Fibroblast of skin of left biceps (primary cell): ENCODE data around the gene CNN3.

ENCODE experiments used
- DNase-seq, 2 experiments: peaks; one replicate each; pipeline ENCODE4 v3.0.0-alpha.2; 2013; ENCODE audit warnings: low read depth in 2 of 2

CNN3 gene

DNA sequence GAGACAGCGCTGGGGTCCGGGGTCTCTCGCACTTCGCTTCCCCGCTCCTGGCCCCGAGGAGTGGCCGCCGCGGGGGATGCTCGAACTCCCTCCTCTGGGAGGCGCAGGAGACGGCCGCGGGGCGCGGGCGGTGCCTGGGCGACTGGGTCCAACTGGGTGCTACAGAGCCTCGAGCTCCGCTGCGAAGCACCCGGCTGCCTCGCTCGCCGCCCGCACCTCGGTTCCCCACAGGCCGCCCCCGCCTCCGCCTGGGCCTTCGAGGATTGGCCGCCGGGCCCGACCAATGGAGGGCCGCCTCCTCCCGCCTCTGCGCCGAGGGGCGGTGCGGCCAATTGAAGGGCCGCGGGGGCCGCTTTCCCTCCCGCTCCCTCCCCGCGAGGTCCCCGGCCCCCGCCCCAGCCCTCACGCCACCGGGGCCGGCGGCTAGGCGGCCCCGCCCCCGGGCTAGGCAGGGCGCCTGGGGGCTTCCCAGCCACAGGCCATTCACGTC is at the start of gene CNN3:
Gene CNN3, minus strand, starts transcription at position 196 of the 490 bp plus-strand sequence. CDS start 216 bp downstream, outside the sequence.
- peak; percentile 77 to 80 for DNase-seq

DNA sequence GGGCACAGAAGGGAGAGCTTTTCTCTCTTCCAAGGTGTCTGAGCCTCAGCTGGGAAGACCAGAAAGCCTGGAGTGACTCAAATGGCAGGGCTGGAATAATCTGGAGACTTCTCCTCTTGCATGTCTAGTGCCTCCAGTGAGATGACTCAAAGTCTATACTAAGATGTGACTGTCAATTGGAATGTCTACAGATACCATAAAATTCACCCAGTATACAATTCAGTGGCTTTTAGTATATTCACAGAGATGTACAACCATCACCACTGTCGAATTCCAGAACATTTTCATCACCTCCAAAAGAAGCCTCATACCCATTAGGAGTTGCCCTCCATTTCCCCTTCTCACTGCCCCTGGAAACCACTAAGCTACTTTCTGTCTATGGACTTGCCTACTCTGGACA is 47.9 kb upstream of the CNN3 start:
- DNase-seq: peak; percentile 59 to 62

DNA sequence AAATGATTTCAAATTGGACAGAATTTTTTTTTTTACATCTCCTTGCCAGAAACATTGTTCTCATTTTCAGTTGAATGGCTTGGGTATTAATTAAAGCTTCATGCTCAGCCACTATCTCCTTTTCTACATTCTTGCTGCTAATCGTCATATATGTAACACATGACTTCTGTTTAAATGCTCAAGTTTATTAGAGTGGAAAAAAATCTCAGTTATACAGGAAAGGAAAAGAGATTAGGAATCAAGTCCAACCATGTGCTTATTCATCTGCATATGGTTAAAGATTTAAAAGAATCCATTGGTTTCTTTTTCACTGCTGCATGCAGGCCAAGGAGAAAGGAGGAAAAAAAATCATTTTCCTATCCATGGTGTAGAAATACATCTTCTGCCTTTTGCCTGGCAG is 47.3 kb upstream of the CNN3 start:
- DNase-seq: peak; percentile 78 to 80

DNA sequence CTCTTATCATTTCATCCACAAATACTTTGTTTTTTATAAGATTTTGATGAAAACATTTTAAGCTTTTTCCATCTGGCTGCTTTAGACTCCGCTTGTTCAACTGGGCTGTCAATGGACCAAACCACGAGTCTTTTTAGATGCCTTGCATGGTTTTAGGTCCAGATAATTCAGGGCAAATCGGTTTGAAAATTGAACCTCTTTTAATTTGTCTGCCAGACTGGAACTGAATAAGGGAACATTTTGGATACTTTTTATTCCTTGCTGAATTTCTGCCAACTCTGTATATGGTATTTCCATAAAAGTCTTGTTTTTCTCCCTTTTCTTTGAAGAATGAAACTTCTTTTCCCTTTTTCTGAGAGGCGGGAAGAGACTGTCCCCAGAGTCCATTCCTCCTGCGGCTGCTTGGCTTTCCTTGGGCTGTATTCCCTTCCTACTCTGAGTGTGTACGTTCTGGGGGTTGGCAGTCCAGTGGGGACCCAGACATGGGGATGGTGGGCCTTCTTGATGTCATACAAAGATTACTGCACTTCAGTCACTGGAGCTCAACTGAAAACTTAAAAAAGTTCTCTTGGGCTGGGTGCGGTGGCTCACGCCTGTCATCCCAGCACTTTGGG is 46.5 kb upstream of the CNN3 start:
- no peak for DNase-seq

DNA sequence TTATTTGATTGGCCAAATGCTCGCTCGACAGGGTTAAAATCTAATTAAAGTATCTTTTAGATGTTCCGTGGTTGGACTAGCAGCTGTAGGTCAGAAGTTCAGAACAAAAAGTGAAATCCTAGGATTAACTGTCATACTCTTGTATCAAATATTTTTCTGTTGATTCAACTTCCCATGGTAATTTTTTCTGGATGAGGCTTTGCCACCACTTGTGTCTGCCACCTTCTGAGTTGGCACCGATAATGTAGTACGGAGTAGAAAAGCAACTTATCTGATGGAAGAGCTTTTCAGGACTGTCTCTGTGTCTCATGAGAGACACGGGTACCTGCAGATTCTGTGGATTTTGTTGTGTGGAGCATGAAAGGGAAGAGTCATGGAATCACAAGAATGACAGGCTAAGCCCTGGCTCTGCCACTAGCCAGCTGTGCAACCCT is 44.6 kb upstream of the CNN3 start:
- no peak for DNase-seq

DNA sequence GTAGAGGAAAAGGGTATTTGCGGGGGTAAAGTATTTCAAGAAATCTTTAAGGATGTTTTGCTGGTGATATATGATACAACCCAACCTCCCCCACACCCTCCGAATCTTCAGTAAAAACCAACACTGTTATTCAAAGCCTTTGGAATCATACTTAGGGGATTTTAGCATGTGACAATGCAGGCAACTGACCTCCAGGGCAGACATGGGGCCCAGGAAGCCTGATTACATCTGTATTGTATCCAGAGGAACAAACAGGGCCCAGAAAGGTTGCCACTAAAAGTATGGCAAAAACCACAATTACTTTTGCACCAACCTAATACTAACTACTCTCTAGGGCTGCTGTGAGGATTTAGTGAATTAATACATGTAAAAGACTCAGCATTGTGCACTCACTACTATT is 43.9 kb upstream of the CNN3 start:
- no peak for DNase-seq

DNA sequence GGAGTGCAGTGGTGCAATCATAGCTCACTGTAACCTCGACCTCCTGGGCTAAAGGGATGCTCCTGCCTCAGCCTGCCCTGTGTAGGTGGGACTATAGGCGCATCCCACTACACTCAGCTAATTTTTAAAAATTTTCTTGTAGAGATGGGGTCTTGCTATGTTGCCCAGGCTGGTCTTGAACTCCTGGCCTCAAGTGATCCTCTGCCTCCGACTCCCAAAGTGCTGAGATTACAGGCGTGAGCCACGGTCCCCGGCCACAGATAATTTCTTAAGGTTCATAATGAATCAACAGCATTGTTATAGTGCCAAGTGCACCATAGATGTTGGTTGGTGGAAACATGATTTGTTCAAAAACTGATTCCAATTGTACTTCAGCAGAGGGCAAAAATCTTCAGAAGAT is 42.2 kb upstream of the CNN3 start:
- no peak for DNase-seq

DNA sequence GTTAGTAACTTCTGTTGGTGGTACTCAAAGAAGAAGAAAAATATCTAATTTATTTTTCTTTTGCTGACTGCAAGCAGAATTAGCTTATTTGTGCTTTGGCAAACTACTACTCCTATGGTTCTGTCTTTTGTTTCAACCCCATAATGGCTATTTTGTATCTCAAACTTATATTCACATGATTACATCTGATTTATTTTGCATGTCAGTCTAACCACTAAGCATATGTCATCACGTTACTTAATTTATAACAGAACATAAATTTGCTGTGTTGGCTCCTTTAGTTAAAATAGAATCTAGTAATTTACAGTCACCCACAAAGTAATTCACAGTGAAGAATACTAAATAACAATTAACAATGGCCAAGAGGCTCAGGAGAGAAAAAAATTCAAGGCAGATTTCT is 39.1 kb upstream of the CNN3 start:
- DNase-seq: no peak

DNA sequence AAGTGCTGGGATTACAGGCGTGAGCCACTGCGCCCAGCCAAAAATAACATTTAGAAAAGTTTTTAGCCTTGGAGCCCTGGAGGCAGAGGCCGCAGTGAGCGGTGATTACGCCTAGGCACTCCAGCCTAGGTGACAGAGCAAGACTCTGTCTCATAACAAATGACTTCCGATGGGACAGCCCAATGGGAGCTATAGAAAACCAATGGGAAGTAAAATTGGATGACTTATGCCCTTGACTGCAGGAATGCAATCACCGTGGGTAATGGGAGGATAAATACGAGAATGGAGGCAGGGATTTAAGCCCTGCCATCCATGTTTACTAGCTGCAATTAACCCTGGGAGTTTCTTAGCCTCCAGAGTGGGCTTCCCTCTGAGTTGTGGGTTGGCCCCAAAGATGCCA is 37.0 kb upstream of the CNN3 start:
- no peak for DNase-seq

DNA sequence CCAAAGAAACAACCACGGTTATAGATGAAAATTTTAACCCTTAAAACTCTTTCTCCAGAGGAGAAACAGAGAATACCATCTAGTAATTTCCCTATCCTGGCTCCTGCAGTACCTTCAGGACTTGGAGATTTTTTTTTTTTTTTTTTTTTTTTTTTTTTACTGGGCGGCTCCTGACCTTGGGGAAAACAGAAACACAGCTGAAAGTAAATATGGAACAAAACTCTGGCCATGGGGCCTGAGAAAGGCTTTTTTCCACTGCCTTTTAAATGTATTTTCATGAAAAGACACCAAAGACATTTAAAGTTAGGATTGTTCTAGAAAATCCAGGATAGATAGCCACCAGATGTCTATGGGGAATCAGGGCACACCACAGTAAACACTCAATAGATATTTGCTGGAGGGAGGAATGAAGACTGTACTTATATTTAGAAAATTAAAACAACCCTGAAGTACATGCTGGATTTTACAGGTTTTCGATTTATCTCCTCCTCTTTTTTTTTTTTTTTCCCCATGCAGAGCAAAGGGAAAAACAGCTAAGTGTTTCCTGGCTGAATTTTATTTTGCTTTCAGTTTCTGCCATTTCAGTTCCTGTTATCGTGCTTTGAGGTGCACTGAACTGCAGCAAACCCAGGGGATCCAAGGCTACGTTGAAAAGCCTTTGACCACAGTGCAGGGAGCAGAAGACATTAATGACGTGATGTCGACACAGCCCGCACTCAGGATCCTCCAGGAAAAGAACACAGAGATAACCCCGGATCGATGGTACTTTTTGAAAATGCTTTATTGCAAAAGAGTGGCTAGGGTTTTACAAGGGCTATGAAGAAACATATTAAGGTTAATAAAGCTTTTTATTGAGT is 35.7 kb upstream of the CNN3 start:
- no peak for DNase-seq

DNA sequence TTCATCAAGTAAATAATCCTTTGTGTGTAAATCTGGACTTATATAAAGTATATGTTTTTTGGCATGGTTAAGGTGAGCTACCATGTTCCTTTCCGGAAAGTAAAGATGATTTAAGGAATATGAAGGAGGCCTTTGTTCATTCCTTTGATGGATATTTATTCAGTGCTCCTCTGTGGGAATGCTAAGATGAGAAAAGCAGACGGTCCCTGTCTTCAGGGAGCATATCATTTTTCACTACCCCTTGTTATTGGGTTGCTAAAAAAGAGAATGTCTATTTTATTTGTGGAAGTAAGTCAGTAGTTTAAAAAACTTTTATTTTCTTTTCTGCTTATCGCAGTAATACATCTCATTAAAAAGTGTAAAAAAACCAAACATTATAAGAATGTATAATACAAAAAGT is 35.1 kb upstream of the CNN3 start:
- DNase-seq: no peak

DNA sequence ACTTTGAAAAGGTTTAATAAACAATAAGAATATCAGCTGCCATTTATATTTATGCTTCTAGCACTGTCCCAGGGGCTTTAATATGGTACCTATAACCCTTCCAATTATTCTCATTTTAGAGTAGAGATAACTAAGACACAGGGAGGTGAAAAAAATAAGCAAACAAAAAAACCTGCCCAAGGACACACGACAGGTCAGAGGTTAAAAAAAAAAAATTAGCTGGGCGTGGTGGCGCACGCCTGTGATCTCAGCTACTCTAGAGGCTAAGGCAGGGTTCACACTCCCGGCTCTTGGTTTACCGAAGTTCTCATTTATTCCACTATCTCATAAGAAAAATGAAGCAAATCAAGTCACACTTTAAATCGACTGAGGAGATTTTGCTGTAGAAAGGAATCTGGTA is 34.7 kb upstream of the CNN3 start:
- no peak for DNase-seq

DNA sequence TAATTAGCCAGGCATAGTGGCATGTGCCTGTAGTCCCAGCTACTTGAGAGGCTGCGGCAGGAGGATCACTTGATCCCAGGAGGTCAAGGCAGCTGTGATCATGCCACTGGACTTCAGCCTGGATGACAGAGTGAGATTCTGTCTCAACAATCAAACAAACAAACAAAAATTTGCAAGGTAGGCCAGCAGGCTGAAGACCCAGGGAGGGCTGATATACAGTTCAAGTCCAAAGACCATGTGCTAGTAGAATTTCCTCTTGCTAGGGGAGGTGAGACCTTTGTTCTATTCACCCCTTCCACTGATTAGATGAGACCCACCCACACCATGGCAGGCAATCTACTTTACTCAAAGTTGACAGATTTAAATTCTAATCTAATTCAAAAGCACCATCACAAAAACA is 31.2 kb upstream of the CNN3 start:
- no peak for DNase-seq

DNA sequence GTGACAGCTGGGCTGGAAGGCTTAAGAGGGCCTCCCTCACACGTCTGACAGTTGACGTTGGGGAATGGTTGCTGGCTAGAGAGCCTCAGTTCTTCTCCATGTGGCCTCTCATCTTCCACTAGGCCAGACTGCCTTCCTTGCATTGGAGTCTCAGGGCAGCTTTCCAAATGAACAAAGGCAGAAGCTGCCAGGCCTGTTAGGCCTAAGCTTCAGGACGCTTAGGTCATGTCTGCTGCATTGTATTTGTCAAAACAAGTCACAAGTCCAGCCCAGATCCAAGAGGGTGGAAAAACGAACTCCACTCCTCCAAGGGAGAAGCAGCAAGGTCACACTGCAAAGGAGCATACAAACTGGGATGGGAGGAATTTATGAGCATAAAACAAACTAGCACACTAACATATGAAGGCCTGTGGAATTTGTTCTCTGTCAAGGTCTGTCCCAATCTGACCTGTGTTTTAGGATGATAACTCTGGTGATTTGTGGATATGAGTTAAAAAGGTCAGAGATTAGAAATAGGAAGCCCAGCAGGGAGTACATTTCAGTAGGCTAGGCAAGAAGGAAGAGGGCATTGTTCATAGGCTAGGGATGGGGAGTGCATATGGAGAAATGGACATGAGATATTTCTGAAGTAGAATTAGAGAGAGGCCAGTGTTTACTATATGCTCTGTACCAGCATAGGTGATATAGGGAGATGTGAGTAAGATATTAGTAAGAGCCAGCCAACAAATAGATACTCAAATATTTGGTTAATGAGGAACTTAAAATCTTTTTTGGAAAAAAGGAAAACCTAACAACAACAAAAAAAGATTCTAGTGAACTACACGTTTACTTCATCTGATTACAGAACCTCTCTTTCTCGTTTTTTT is 29.1 kb upstream of the CNN3 start:
- no peak for DNase-seq

DNA sequence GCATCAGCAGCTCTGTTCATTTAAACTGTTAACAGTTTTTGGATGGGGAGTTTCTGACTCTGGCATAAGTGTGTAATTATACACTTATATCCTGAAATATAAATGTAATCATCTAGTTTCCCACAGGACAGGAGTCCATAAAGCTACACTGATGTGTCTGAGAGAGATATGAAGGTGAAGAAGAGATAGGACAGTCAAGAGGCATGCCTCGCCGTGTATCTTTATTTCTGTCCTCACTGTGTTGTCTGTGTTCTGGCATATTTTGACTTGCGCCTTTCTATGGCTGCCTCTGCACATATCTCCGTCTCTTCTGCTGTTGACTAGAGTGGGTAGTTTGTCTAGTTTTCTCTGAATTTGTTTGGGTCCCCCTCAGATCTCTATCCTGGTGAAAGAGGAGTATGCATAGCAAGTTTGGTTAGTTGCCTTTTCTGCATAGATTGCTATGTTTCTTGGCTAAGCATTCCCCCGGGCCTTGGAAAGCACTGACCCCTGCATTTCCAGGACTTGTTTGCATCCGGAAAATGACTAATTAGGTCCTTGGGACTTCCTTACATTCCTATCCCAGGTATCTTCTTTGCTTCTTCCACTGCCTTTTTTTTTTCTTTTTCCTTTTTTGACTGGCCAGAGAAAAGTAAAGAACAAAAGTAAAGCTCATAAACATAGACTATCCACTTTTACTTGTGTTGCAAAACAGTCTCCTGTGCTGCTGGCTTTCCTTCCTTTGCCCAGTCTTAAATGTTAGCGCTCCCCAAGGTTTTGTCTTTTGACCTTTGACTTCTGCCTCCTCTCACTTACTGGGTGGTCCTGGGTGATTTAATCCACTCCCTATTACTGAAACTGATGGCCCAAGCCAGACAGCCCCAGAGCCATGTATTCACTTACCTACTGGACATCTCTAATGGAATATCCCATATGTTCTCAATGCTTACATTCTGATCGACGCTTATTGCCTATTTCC is 27.6 kb upstream of the CNN3 start:
- DNase-seq: no peak

DNA sequence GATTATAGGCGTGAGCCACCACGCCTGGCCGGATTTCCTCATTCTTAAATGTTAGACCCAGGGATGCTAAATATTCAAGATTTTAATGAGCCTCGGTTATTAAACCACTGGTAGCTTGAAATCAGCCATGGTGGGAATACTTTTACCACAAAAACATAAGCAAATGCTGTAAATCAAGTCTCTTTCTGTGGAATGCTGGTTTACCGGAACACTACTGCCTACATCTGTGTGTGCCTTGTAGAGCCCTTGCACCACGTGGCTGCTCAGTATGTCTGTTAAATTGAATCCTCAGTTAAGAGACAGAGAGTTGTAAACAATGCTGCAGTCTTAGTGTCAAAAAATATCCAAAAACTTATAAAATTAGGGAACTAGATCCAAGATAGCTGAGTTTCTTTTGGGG is 26.8 kb upstream of the CNN3 start:
- no peak for DNase-seq

DNA sequence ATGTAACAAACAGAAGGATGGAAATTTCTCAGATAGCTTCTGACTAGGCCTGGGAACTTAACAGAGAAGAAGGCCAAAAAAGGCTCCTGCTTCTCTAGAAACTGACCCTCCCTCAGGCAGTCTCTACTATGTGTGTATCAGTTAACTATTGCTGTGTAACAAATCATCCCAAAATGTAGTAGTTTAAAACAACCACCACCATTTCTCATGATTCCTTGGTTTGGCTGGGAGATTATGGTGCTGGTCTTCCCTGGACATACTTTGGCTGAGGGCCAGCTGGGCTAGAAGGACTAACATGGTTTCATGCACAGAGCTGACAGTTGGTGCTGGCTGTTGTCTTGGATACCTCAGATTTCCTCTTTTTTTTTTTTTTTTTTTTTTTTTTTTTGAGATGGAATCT is 26.2 kb upstream of the CNN3 start:
- no peak for DNase-seq

DNA sequence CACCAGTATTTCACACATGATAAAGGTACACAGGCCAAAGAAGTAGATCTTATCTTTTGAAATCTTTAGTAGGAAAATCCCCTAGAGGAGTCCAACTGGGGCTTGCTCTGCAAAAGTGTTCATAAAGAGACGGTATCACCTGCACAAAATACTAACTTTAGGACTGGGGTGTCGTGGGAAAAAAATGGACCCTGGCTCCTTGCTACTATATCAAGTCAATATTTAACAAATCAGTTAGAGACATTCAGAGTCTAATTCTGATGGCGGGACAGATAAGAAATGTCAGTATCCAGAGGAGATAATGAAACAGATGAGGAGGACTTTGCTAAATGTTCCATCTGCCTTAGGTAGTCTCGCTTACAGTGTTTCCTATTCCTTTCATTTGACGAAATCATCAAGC is 25.6 kb upstream of the CNN3 start:
- no peak for DNase-seq

DNA sequence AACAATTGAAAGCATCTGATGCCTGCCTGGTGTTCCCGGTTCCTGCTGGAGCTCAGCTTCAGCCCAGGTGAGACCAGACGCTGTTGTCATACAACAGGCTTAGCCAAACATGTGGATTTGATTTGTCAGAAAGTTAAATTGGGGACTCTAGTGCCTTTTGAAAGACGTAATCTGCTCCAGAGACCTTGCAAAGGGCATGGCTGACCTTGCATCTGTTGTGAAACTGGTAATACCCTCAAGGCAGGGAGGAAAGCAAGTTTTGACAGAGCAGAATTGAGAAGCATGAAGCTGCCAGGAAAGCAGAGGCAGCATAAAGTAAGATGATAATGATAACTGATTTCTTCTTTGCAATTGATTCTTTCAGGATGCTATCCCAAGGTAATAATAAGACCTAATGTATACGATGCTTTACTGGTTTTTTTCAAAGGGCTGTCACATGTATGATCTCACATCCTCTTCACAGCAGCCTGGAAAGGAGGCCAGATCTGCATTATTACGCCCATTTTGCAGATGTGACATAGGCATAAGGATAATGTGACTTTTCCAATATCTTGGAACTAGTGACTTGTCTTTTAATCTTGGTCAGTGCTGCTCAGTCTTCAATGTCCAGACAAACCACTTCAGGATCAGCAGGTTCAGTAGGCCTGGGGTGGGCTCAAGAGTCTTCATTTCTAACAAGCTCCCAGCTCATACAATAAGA is 24.7 kb upstream of the CNN3 start:
- no peak for DNase-seq

DNA sequence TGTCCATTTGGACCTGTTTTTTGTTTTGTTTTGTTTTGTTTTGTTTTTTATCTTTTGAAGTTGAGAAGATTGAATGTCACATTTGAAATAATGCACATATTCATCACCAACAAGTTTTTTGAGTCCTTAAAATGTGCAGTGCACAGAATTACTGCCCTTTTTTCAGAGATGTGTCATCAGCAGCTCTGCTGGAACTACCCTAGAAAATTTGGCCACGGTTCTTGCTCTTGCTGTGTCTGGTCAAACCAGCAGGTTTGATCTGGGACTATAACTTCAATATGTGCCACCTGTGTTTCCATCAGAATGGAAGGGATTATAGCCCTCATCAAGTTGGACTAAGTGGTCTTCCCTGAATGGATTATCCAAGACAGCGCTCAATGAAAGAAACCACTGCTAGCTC is 24.1 kb upstream of the CNN3 start:
- no peak for DNase-seq
